H1 (cell line): ENCODE data around the gene PLEKHM3.

Source experiments
- BRCA1 ChIP-seq: IDR thresholded peaks from 2 replicates; pipeline ENCODE4 v1.6.1; 2012; ENCODE audit warnings: low read depth, low read length, improper control_type of control experiment
- CTCF ChIP-seq, 3 experiments: IDR thresholded peaks; 1 replicate in 2 of 3; 2 replicates in 1 of 3; pipeline versions ENCODE4 v1.5.1 to v1.6.1; 2011; ENCODE audit warnings: low read length in 3 of 3, mild to moderate bottlenecking in 3 of 3, inconsistent platforms in 2 of 3, low read depth in 1 of 3, moderate library complexity in 1 of 3; ENCODE audit not compliant: insufficient read depth in 1 of 3; ENCODE audit errors: control extremely low read depth in 1 of 3
- GABPA ChIP-seq: IDR thresholded peaks from 2 replicates; pipeline ENCODE4 v1.6.1; 2011; ENCODE audit warnings: mild to moderate bottlenecking, low read length, moderate library complexity, borderline replicate concordance; ENCODE audit not compliant: insufficient read depth
- MAX ChIP-seq: IDR thresholded peaks from 2 replicates; pipeline ENCODE4 v1.6.1; 2012; ENCODE audit warnings: inconsistent platforms
- POLR2A ChIP-seq, 2 experiments: IDR thresholded peaks; 1 replicate in 1 of 2; 2 replicates in 1 of 2; pipeline ENCODE4 v1.6.1; 2011; ENCODE audit warnings: low read depth in 2 of 2, low read length in 2 of 2, mild to moderate bottlenecking in 2 of 2; ENCODE audit errors: control extremely low read depth in 1 of 2
- SIN3A ChIP-seq, 2 experiments: IDR thresholded peaks in 1 of 2; conservative IDR thresholded peaks in 1 of 2; 2 replicates each; pipeline ENCODE4 v1.6.1; 2011 to 2012; ENCODE audit warnings: low read length in 2 of 2, improper control_type of control experiment in 1 of 2, low read depth in 1 of 2, mild to moderate bottlenecking in 1 of 2
- TCF12 ChIP-seq: IDR thresholded peaks from 2 replicates; pipeline ENCODE4 v1.6.1; 2011; ENCODE audit warnings: low read depth, mild to moderate bottlenecking, low read length
- TEAD4 ChIP-seq: IDR thresholded peaks from 2 replicates; pipeline ENCODE4 v1.6.1; 2012; ENCODE audit warnings: low read depth, low read length, inconsistent platforms, mixed read lengths

- TF ChIP-seq GABPA, result no peak
- TF ChIP-seq CTCF (IDR thresholded peaks at IDR 0.05; ENCODE audit: control extremely low read depth in 1 of 3, insufficient read depth in 1 of 3, low read depth in 1 of 3, low read length in 3 of 3), result no peak
- no peak for TF ChIP-seq POLR2A (IDR thresholded peaks at IDR 0.05; ENCODE audit: control extremely low read depth in 1 of 2, low read depth in 2 of 2, low read length in 2 of 2)
- TF ChIP-seq MAX, result no peak
- TF ChIP-seq BRCA1, result no peak
- no peak for TF ChIP-seq SIN3A (conservative IDR thresholded peaks at IDR 0.05 in 1 of 2, IDR thresholded peaks at IDR 0.05 in 1 of 2; ENCODE audit: low read depth in 1 of 2, low read length in 2 of 2)
- TF ChIP-seq TEAD4, result no peak
- no peak for TF ChIP-seq TCF12
Measured at GRCh38 chr2:207772081-207772843, 253.1 kb downstream of the PLEKHM3 start.
